ENCODE data around the gene PLCH1.

DNA sequence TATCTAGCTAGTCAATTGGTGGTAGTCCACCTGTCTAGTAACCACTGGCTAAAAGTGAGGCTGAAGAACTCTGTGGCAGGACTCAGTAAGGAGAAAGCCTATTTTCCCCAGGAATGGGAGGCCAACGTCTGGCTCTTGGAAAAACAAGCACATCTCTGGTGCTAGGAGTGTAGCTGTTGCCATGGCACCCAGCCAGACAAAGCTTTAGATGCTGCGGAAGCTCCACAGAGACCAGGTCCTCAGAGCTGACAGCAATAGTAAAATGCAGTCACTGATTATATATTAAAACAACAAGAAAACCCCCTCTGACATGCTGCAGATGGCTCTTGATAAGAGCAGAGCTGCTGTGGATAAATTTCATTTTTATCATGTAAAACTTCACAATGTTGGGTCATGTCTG is 326.5 kb downstream of the PLCH1 start:
- TF ChIP-seq CTCF (IDR thresholded peaks at IDR 0.05) (no peak), POLR2AphosphoS5 (IDR thresholded peaks at IDR 0.05; ENCODE audit: insufficient read depth in 1 of 2, low read depth in 1 of 2) (no peak)
